Prostate gland (tissue), 2 donors: Measurements from ENCODE around the gene C9orf50.

Experiments
- CTCF ChIP-seq, 4 experiments: fragments of 200-600 bp in 2 of 4; fragments of 450-650 bp in 2 of 4; sonication (generic) in 2 of 4; IDR thresholded peaks; 1 replicate in 3 of 4; 2 replicates in 1 of 4; pipeline ENCODE4 v1.5.1; 2016 to 2019; ENCODE audit warnings: antibody characterized with exemption in 4 of 4, mild to moderate bottlenecking in 2 of 4, moderate library complexity in 2 of 4
- POLR2A ChIP-seq: fragments of 450-650 bp; IDR thresholded peaks from one replicate; pipeline ENCODE4 v1.6.1; 2016; ENCODE audit warnings: antibody characterized with exemption, mild to moderate bottlenecking
- POLR2AphosphoS5 ChIP-seq: sonication (generic); formaldehyde crosslinking; IDR thresholded peaks from one replicate; pipeline ENCODE4 v1.6.1; 2017; ENCODE audit warnings: antibody characterized with exemption

DNA sequence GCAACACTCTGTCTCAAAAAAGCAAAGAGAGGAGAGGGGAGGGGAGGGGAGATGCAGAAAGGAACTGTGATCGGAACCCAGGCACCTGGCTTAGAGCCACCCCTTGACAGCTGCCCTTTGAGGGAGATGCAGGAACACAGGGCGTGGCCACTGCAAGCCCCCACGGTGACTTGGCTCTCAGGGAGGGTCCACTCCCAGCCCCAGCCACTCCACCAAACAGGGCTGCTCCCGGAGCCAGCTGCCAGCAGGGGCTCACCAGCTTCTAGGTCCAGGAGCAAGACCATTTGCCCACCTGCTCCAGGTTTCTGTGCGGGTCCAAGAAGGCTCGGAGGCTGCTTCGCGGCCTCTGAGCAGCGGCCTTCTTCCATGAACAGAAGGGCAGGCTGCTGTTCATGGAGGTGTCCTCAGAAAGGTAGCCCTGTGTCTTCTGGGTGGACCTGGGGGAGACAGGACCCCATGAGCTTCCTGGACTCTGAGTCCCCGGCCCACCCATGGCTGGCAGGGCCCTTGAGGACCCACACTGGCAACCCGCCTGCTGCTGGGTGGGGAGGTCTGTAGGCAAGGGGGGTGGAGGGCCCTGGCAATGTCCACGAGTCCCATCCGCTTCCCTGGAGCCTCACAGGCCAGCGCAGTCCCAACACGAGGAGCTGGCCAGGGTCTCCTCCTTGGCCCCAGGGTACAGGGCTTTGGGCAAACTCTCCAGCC, 7.9 kb downstream of the C9orf50 start:
- TF ChIP-seq CTCF (IDR thresholded peaks at IDR 0.05) (no peak), POLR2A (no peak), POLR2AphosphoS5 (no peak)
